NCI-H2196 (cell line): ENCODE data around the gene AURKAIP1.

ENCODE experiments used
- DNase-seq: peaks from one replicate; lab custom pipeline; 2025; ENCODE audit not compliant: unreplicated experiment; lab: John Stamatoyannopoulos, UW

Gene AURKAIP1

DNA sequence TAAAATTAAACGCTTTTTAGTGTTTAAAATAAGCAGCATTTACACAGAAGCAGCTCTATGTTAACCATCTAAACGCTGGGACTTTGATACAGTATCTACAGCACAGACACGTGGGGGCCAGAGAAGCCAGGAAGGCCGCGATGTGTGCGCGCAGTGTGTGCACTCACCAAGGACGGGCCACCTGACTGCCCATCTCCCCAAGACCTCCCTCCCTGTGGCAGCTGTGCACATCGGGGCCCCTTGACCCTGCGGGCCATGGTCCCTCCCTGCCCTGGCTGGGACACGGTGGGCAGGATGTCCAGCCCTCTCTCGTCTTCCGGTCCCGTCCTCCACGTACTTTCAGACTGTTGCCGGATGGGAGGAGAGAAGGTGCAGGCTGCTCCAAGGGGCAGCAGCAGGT, 39.7 kb downstream of the AURKAIP1 start:
- DNase-seq = no peak

DNA sequence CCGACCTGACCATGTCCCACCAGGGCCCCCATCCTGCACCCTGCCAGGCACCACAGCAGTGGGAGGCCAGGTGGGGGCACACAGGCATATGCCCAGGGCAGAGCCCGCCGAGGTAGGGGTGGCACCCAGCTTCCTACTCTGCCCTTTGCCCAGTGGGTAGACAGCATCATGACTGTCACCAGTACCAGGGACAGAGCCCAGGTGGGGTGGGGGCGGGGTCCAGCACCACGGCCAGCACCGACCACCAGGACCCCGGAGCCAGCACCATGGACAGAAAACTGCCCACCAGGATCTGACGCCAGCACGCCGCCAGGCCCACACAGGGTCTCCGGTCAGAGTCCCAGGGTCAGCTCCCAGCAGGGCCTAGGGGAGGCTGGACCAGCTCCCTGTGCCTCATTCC, 40.2 kb downstream of the AURKAIP1 start:
- no peak for DNase-seq

DNA sequence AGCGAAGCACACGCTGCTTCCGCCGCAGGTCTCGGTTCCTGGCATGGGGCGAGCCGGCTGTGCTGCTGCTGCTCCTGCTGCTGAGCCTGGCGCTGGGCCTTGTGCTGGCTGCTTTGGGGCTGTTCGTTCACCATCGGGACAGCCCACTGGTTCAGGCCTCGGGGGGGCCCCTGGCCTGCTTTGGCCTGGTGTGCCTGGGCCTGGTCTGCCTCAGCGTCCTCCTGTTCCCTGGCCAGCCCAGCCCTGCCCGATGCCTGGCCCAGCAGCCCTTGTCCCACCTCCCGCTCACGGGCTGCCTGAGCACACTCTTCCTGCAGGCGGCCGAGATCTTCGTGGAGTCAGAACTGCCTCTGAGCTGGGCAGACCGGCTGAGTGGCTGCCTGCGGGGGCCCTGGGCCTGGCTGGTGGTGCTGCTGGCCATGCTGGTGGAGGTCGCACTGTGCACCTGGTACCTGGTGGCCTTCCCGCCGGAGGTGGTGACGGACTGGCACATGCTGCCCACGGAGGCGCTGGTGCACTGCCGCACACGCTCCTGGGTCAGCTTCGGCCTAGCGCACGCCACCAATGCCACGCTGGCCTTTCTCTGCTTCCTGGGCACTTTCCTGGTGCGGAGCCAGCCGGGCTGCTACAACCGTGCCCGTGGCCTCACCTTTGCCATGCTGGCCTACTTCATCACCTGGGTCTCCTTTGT, 41.3 kb downstream of the AURKAIP1 start:
- no peak for DNase-seq

DNA sequence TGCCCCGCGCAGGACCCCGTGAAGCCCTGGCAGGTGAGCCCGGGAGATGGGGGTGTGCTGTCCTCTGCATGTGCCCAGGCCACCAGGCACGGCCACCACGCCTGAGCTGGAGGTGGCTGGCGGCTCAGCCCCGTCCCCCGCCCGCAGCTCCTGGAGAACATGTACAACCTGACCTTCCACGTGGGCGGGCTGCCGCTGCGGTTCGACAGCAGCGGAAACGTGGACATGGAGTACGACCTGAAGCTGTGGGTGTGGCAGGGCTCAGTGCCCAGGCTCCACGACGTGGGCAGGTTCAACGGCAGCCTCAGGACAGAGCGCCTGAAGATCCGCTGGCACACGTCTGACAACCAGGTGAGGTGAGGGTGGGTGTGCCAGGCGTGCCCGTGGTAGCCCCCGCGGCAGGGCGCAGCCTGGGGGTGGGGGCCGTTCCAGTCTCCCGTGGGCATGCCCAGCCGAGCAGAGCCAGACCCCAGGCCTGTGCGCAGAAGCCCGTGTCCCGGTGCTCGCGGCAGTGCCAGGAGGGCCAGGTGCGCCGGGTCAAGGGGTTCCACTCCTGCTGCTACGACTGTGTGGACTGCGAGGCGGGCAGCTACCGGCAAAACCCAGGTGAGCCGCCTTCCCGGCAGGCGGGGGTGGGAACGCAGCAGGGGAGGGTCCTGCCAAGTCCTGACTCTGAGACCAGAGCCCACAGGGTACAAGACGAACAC, 42.1 kb downstream of the AURKAIP1 start:
- no peak for DNase-seq

DNA sequence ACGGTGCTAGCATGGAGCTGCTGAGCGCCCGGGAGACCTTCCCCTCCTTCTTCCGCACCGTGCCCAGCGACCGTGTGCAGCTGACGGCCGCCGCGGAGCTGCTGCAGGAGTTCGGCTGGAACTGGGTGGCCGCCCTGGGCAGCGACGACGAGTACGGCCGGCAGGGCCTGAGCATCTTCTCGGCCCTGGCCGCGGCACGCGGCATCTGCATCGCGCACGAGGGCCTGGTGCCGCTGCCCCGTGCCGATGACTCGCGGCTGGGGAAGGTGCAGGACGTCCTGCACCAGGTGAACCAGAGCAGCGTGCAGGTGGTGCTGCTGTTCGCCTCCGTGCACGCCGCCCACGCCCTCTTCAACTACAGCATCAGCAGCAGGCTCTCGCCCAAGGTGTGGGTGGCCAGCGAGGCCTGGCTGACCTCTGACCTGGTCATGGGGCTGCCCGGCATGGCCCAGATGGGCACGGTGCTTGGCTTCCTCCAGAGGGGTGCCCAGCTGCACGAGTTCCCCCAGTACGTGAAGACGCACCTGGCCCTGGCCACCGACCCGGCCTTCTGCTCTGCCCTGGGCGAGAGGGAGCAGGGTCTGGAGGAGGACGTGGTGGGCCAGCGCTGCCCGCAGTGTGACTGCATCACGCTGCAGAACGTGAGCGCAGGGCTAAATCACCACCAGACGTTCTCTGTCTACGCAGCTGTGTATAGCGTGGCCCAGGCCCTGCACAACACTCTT, 42.8 kb downstream of the AURKAIP1 start:
- no peak for DNase-seq

DNA sequence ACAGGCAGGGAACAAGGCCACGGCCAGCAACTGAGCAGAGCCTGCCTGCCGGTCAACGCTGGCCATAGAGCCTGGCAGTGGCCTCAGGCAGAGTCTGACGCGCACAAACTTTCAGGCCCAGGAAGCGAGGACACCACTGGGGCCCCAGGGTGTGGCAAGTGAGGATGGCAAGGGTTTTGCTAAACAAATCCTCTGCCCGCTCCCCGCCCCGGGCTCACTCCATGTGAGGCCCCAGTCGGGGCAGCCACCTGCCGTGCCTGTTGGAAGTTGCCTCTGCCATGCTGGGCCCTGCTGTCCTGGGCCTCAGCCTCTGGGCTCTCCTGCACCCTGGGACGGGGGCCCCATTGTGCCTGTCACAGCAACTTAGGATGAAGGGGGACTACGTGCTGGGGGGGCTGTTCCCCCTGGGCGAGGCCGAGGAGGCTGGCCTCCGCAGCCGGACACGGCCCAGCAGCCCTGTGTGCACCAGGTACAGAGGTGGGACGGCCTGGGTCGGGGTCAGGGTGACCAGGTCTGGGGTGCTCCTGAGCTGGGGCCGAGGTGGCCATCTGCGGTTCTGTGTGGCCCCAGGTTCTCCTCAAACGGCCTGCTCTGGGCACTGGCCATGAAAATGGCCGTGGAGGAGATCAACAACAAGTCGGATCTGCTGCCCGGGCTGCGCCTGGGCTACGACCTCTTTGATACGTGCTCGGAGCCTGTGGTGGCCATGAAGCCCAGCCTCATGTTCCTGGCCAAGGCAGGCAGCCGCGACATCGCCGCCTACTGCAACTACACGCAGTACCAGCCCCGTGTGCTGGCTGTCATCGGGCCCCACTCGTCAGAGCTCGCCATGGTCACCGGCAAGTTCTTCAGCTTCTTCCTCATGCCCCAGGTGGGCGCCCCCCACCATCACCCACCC, 43.7 kb downstream of the AURKAIP1 start, which contains the start of gene TAS1R3:
Gene TAS1R3 (plus strand): TSS at position 213 of the 898 bp plus-strand sequence. CDS start 66 bp downstream, at position 279.
- no peak for DNase-seq

DNA sequence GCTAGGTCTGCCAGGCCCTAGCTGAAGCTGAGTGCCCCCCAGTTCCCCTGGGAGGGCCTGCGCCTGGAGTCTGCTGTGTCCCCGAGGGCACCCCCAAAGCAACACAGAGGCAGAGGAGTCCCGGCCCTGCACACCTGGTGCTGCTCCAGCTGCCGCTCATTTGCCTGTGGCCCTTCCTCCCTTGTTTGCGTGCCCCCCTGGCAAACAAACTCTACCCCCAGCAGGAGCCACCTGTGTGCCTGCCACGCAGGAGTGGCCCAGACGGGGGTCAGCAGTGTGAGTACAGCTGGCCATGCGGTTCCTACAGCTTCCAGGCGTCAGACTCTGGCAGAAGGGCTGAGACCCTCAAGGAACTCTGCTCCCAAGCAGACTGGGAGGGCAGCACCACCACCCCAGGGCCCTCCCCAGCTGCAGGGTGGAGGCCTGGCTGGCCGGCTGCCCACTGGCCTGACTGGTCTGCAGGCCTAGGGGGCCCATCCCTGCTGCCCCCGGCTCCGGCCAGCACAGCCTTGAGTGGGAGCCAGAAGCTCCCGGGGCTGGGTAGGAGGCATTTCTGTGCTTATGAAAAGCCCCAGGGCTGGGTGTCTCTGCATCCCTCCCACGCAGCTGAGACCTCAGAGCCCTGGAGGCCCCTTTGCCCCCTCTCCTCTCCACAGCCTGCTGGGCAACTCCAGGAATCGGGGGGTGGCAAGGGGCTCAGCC, 44.5 kb downstream of the AURKAIP1 start:
- no peak for DNase-seq

DNA sequence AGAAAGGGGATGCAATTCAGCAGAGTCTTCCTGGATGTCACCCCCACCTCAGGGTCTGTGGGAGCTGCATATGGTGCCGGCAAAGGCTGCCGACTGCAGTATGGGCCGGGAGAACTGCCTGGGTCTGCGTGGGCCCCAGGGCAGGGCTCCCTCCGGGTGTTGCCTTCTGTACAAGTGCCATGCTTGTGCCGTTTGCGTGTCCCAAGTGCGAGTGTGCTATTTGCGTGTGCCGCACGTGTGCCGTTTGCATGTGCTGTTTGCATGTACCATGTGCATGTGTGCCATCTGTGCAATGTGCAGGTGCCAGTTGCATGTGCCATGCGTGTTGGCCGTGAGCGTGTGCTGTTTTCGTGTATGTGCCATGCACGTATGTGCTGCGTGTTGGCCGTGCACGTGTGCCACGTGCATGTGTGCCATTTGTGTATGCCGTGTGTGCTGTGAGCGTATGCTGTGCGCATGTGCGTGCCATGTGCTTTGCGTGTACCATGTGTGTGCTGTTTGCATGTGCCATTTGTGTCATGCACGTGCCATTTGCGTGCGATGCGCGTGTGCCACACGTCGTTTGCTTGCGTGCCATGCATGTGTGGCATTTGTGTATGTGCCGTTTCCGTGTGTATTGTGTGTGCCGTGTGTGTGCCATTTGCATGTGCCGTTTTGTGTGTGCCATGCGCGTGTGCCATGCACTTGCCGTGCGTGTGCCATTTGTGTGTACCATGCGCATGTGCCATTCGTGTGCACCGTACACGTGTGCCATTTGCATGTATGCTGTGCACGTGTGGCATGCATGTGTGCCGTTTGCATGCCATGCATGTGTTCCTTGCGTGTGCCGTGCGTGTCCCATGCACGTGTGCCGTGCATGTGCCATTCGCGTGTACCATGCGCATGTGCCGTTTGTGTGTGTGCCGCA, 45.5 kb downstream of the AURKAIP1 start:
- DNase-seq = no peak

DNA sequence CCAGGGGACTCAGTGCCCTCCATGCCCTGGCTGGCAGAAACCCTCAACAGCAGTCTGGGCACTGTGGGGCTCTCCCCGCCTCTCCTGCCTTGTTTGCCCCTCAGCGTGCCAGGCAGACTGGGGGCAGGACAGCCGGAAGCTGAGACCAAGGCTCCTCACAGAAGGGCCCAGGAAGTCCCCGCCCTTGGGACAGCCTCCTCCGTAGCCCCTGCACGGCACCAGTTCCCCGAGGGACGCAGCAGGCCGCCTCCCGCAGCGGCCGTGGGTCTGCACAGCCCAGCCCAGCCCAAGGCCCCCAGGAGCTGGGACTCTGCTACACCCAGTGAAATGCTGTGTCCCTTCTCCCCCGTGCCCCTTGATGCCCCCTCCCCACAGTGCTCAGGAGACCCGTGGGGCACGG, 46.8 kb downstream of the AURKAIP1 start:
- DNase-seq = no peak

DNA sequence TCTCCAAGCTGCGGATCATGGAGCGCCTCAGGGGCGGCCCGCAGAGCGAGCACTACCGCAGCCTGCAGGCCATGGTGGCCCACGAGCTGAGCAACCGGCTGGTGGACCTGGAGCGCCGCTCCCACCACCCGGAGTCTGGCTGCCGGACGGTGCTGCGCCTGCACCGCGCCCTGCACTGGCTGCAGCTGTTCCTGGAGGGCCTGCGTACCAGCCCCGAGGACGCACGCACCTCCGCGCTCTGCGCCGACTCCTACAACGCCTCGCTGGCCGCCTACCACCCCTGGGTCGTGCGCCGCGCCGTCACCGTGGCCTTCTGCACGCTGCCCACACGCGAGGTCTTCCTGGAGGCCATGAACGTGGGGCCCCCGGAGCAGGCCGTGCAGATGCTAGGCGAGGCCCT, 47.7 kb downstream of the AURKAIP1 start:
- DNase-seq = no peak

DNA sequence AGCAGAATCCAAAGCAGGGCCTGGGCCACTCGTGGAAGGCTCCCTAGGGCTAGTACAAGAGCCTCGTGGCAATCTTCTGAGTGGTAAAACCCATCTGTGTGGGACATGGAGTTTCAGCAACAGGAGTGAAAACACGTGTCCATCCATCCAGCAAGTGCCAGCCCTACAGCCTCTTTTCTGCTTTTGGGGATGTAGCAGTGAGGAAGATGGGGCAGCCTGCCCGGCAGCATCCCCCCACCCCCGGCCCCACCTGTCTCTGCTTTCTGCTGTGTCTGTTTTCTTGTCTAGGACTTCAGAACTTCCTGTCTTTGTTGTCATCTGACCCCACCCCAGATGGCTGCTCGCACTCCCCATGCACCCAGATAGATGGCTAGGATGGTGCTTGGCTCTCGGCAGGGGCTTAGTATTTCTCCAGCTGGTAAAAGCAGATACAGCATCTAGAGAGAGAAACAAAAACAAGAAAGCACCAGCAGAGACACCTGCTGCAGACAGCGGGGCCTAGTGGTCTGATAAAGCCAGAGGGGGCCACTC, 48.9 kb downstream of the AURKAIP1 start:
- DNase-seq = no peak

DNA sequence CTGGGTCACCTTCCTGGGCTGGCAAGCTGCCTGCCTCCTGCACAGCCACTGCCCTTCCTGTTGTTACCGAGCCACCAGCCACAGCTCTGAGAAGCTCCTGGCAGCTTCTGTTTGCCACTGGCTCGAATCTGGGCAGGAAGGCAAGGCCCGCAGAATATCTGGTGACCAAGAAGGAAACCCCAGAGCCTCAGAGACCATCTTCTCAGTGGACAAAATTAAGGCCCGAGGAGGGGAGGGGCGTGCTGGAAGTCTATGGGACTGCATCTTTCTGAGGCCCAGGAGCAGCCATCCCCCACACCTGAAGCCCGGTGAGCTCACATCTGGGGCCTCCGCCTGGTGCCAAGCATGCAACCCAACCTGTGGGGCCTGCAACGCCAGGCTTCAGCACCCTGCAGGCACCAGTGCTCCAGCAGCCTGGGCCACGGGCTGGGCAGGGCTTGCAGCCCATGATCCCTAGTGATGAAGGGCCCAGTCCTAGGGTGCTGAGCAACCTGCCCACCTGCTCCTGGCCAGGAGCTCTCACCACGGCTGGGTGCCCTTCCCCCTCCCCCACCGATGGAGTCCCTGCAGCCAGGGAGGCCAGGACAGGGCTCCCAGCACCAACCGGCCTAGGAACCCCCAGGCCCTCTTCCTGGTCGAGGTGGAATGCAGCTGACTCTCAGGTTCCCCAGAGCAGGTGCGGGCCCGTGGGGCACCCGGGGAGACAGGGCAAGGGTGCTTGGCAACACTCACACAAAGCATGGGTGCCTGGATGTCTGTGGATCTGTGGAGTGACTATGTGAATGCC, 49.5 kb downstream of the AURKAIP1 start:
- no peak for DNase-seq

DNA sequence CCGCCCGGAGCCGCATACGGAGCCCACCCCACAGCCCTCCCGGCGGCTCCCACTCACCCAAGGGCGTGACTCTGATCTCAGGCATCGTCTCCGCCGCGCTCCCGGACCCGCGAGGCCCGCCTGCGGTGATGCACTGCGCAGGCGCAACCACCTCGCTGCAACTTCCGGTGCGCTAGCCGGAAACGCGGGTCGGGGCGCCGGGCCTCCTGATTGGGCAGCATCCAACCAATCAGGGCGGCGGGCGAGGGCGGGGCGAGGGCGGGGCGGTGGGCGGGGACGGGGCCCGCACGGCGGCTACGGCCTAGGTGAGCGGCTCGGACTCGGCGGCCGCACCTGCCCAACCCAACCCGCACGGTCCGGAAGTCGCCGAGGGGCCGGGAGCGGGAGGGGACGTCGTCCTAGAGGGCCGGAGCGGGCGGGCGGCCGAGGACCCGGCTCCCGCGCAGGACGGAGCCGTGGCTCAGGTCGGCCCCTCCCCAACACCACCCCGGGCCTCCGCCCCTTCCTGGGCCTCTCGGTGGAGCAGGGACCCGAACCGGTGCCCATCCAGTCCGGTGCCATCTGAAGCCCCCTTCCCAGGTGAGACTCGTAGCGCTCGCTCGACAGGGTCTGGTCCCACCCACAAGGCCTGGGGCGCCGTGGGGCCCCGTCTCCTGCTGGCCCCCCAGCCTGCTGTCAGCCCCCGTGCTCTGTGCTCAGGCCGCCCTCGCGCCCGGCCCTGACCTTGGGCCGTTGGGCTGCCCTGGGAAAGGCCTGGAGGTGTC, 50.3 kb downstream of the AURKAIP1 start, which contains the start of the genes CPTP and INTS11:
Gene CPTP (plus strand): TSS at position 279 of the 764 bp plus-strand sequence. CDS start 2,109 bp downstream, outside the sequence.
Gene INTS11 (minus strand): TSS at position 137 of the 764 bp plus-strand sequence. CDS start 52 bp downstream, at position 85.
- peak; percentile 91 for DNase-seq

DNA sequence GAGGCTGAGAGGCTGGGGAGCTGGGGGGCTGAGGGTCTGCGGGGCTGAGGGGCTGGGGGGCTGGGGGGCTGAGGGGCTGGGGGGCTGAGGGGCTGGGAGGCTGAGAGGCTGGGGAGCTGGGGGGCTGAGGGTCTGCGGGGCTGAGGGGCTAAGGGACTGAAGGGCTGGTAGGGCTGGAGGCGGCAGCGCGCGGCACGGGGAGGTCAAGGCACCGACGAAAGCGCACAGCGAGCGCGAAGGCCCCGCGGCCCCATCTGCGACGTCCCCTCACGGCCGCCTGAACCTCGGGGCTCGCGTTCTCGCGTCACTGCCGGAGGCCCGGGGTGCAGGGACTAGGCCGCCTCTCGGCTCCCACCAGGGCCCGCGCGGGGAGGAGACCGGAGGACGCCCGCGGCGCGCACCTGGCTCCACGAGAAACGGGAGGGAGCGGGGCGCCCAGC, 50.9 kb downstream of the AURKAIP1 start:
- DNase-seq = no peak
